ENCODE results near the gene CZIB.

The CZIB gene

DNA sequence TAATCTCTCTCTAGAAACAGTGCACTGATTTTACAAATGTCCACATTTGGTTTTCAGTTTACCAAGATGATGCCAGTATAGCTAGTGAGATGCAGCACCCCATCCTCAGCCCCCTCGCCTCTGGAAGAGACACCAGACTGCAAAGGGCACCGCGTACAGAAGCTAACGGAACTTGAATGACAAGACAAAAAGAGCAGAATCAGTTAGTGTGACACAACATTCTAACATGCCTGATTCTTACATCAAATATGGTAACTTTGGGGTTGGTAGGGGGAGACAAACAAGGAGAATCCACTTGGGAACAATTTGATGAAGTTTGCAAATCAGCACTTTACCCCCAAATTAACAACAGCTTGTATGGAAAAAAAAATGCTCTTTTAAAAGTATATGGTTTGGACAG lies 21.9 kb upstream of the CZIB start:
- TF ChIP-seq, protein P1, sequence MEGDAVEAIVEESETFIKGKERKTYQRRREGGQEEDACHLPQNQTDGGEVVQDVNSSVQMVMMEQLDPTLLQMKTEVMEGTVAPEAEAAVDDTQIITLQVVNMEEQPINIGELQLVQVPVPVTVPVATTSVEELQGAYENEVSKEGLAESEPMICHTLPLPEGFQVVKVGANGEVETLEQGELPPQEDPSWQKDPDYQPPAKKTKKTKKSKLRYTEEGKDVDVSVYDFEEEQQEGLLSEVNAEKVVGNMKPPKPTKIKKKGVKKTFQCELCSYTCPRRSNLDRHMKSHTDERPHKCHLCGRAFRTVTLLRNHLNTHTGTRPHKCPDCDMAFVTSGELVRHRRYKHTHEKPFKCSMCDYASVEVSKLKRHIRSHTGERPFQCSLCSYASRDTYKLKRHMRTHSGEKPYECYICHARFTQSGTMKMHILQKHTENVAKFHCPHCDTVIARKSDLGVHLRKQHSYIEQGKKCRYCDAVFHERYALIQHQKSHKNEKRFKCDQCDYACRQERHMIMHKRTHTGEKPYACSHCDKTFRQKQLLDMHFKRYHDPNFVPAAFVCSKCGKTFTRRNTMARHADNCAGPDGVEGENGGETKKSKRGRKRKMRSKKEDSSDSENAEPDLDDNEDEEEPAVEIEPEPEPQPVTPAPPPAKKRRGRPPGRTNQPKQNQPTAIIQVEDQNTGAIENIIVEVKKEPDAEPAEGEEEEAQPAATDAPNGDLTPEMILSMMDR (conservative IDR thresholded peaks at IDR 0.05; ENCODE audit: control insufficient read depth, insufficient read depth, low read depth, low read length): no peak
- H3K4me3 ChIP-seq (ENCODE audit: control insufficient read depth, low read depth, low read length): no peak overlapping the region
- no peak for DNase-seq (ENCODE audit: low read depth)

DNA sequence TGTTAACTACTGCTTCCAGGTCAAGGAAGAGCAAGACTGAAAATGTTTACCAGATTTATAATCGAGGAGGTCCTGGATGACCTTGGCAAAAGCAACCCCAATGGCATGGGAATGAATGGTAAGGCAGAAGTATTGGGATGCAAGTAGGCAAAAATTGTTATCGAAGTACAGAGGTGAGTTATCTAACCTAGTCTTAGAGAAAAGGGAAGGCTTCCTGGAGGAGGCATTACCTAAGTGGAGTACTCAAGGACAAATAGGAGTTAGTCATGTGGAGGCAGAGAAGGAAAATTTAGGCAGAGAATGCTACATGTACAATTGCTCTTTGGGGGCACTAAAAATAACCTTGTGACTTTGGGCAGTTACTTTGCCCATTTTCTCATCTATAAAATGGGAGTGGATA lies 21.4 kb upstream of the CZIB start:
- no peak for DNase-seq (ENCODE audit: low read depth)
- H3K4me3 ChIP-seq (ENCODE audit: control insufficient read depth, low read depth, low read length): no peak overlapping the region
- TF ChIP-seq, protein P1 (conservative IDR thresholded peaks at IDR 0.05; ENCODE audit: control insufficient read depth, insufficient read depth, low read depth, low read length): no peak

DNA sequence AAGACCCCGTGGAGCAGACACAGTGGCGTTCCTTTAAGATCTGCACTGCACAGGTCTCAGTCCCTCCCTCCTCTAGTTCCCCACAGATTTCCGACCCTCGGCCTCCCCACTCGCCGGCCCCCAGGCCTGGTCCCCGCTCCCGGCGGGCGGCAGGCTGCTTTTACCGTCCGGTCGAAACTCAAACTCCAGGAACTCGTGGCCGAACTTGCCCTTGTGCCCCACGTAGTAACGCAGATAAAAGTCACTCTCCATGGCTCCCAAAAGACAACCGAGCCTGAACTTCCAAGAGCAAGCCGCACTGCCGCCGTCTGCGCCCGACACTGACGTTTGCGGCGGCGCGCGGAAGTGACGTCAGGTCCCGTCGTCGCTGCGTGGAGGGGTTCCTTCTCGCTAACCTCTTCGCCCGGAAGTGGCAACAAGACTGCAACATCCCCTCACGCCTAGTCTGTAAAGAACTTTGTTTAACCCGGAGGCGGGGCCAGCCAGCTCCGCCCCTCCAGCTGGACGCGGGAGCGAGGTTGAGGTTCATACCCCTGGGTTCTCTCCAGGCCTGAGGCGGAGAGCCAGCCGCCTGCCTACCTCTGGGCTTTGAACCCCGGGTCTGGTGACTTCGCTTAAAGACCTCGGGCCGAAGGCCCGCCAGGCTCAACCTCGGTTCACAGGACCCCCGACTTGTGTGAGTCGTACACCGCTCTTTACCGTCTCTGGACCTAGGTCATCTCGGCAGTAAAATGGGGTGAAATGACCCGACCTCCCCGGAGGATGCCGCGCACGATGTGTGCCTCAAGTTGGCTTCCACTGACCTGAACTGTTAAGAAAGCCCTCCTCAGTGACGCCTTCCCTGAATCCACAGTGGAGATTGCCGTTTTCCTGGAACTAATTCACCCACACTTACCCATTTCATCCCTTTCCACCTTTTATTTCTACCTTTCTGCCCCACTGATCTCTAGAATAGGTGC lies 18.0 kb upstream of the CZIB start, which contains the start of gene MAGOH:
Gene MAGOH, minus strand, starts transcription at position 322 of the 959 bp plus-strand sequence. Its CDS starts 70 bp downstream, at position 252.
- peak within 1 kb of the TSS; percentile 86 for H3K4me3 ChIP-seq (ENCODE audit: control insufficient read depth, low read depth, low read length)
- TF ChIP-seq, protein P1 (conservative IDR thresholded peaks at IDR 0.05; ENCODE audit: control insufficient read depth, insufficient read depth, low read depth, low read length): no peak
- DNase-seq (ENCODE audit: low read depth): peak; percentile 92

DNA sequence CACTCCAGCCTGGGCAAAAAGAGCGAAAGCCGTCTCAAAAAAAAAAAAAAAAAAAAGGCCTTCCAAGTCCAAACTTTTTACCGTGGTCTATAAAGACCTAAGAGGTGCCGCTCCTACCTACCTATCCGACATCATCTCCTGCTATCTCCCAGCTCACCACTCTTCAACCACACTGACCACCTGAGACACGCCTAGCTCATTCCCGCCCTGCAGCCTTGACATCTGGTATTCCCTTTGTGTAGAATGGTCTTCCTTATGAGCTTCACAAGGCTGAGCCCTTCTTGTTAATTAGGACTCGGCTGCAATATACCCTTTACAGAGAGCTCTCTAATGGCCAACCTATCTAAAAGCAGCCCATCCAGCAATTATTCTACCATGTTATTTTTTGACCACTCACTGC lies 17.2 kb upstream of the CZIB start:
- no peak for DNase-seq (ENCODE audit: low read depth)
- TF ChIP-seq, protein P1 (conservative IDR thresholded peaks at IDR 0.05; ENCODE audit: control insufficient read depth, insufficient read depth, low read depth, low read length): no peak
- H3K4me3 ChIP-seq (ENCODE audit: control insufficient read depth, low read depth, low read length): peak overlapping the region; percentile 86

DNA sequence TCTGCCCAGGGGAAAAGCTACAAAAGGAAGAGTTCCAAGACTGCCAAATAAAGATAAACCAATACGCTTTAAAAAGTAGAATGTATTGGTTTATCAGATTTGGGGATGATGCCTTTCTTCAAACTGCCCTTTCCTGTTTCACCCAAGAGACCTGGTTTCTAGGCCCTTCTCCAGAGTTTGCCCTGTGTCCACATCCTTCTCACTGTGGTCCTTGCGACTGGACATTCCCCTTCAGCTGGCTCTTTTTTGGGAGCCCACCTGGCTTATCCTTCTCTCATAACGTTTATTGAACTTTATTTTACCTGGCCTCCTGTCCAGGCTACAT lies 490 bp upstream of the CZIB start:
- TF ChIP-seq, protein P1 (conservative IDR thresholded peaks at IDR 0.05; ENCODE audit: control insufficient read depth, insufficient read depth, low read depth, low read length): no peak
- DNase-seq (ENCODE audit: low read depth): no peak
- H3K4me3 ChIP-seq (ENCODE audit: control insufficient read depth, low read depth, low read length): peak overlapping the region; percentile 89

DNA sequence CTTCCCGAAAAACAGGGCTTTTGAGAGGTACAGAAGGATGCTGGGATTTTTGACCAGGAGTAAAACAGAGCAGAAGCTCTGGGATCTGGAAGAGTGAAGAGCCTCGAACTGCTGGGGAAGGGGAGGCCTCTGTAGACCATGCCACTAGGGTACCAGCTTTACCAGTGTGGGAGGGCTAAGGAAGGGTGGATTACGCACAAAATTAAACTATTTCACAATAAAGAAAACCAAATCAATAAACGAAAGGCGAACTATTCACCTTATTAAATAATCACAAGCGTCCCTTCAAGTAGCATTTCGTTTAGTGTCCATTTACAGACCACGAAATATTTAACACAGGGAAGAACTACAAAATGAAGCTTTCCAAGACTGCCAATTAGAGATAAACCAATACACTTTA lies 723 bp downstream of the CZIB start:
- peak overlapping the region; percentile 89 for H3K4me3 ChIP-seq (ENCODE audit: control insufficient read depth, low read depth, low read length)
- TF ChIP-seq, protein P1 (conservative IDR thresholded peaks at IDR 0.05; ENCODE audit: control insufficient read depth, insufficient read depth, low read depth, low read length): no peak
- no peak for DNase-seq (ENCODE audit: low read depth)

Data from fibroblast of mammary gland (primary cell).